Limb (tissue), 2 donors: ENCODE data around the gene SQOR.

ENCODE experiments used
- DNase-seq, 2 donors: peaks; one replicate each; pipeline ENCODE4 v3.0.0-alpha.2; 2016; ENCODE audit errors: extremely low spot score in 2 of 2

The SQOR gene

DNA sequence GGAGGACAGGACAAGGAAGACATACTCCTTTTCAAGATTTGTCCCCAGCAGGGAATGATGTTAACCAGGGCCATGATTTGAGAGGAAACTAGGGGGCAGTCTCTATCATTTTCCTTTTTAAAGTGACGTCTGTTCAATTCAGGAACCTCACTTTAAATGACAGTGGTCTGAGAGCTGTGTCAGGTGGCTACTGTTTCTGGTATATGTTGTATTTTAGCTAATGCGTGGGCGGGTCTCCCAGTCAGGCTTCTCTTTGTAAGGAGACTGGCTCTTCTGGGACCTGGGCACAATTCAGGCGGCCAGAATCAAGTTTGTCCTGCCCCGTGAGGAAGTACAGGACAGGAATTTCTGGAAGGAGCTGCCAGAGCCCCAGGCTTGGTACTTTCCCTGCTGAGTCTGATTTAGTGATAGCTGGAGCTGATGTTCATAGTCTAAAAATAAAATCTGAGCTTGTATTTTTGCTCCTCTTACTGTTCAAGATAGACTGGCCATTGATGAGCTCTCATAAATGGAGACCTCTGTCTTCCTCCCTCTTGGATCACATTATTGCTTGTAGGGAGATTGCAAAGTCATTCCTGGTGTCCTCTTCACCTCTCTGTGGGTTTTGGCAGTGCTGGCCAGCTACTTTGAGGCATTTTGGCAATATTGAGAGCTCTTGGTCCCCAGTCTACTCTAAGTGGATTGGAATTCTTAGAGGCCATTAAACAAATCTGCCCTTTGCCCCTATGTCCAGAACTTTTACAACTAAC, 25.6 kb downstream of the SQOR start:
- DNase-seq = no peak

DNA sequence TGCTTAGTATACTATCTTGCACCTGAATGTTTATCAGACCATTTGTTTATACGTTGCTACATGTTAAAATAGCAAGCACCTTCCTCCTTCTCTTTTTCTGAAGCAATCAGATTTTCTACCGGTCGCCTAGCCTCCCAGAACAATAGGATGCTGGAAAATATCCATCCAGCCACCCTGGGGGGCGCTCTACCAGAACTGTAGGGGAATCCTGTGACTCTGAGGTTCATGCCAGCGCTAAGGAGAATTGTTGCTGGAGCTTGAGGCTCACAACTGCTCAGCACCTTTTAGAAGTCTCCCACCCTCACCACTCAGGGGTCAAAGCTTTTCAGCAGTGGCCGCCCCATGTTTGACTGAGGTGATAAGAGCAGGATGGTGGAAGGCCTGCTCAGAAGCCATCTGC, 27.5 kb downstream of the SQOR start:
- no peak for DNase-seq

DNA sequence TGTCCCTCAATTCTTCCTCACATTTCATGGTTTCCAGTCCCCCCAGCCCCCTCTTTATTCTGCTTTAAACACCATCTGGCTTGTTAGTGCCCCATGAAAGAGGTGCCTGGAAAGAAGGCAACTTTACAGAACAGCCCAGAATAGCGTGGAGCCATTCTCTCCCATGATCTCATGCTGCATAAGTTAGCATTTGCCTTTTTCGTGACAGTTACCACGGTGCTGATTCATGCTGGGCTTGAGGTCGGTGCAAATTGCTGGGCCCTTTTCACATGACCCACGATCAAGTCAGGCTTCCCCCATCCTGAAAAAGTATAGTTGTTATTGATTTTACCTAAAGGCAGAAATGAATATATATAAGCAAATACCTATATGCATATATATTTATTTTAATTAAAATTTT, 29.6 kb downstream of the SQOR start:
- no peak for DNase-seq

DNA sequence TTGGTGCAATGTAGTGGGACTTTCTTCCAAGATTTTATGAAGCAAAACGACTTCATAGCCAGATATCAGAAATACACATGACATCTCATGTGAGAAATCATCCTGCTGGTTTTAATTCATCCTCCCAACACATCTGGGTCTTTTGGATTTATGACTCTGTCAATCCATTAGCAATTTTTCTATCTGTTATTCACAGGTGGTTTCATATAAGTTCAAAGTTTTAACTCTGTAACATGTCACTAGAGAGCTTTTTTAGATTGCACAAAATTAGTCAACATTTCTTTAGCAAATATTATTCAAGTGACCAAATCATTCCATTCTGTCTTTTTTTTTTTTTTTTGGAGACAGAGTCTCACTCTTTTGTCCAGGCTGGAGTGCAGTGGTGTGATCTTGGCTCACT, 30.4 kb downstream of the SQOR start:
- no peak for DNase-seq

GRCh38 chr15:45666119-45666875, 31.5 kb downstream of the SQOR start:
- DNase-seq = no peak

- no peak for DNase-seq
Measured at GRCh38 chr15:45667002-45667401, 32.2 kb downstream of the SQOR start.

- no peak for DNase-seq
Measured at GRCh38 chr15:45668386-45668785, 33.6 kb downstream of the SQOR start.

DNA sequence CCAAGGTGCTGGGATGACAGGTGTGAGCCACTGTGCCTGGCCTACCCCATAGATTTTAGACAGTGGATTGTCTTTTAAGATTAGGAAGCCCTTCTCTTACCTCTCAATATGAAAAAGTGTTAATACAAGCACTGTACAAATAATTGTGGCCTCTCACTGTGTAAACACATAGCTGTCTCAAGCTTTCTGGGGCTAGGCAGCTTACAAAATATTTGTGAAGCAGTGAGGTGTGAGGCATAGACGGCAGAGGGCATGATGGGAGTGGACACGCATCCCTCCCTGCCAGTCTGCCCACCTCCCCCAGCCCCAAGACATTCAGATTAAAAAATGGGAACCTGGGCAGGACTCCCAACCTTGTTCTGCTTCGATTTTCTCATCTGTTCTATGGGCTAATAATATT, 34.6 kb downstream of the SQOR start:
- DNase-seq = no peak

DNA sequence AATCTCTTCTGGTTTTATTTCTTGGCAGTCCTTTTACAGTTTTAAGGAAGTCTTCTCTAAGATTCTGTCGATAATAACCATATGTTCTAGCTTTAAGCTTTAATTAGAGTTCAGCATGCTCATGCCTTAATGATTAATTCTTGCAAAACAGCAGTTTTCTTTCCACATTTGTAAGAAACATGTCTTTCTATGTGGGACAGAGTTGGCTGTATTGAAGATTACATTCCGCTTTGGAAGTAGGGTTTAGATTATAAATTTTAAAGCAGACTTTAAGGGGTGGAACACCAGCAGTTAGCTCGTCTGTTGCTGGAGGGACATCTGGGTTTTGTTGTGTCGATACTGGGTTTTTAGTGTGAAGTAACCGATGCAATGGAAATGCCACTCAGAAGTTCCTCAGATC, 35.3 kb downstream of the SQOR start:
- peak in 1 of 2 donors; percentile 13 for DNase-seq

- DNase-seq = no peak
Measured at GRCh38 chr15:45670511-45670910, 35.7 kb downstream of the SQOR start.

DNA sequence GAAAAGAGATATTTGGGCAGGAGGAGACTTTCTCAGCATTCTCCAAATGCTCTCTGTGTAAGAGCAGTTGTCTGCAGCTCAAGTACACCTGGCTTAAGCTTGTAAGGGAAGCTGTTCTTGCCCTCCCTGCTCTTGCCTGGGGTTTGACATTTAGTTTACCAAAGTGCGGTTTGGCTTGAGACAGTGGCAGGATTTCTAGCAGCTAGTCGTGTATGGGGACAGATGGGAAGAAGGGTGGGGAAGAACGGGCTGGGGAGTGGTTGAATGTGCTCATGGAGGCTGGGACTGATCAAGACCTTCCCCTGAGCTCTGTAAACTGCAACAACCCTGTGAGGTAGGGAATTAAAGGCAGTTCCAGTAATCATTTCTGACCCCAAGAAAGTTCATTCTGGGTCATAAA, 39.8 kb downstream of the SQOR start:
- no peak for DNase-seq

GRCh38 chr15:45677797-45678196, 43.0 kb downstream of the SQOR start:
- no peak for DNase-seq

GRCh38 chr15:45678459-45679178, 43.8 kb downstream of the SQOR start:
- DNase-seq = no peak

GRCh38 chr15:45684533-45684932, 49.7 kb downstream of the SQOR start:
- DNase-seq = no peak

DNA sequence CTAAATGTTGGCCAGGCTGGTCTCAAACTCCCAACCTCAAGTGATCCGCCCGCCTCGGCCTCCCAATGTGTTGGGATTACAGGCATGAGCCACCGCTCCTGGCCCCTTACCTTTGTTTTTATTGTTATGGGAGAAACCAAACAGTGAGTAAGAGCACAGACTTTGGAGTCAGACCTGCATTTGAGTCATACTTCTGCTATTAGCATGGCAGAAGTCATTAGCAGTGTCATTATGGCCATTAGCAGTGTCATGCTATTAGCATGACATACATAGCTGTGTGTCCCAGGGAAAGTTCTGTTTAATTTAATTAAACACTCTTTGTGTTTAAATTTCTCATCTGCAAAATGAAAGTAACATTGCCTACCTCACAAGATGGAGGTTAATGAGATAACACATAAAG, 54.8 kb downstream of the SQOR start:
- no peak for DNase-seq

GRCh38 chr15:45690581-45691260, 55.9 kb downstream of the SQOR start:
- no peak for DNase-seq

DNA sequence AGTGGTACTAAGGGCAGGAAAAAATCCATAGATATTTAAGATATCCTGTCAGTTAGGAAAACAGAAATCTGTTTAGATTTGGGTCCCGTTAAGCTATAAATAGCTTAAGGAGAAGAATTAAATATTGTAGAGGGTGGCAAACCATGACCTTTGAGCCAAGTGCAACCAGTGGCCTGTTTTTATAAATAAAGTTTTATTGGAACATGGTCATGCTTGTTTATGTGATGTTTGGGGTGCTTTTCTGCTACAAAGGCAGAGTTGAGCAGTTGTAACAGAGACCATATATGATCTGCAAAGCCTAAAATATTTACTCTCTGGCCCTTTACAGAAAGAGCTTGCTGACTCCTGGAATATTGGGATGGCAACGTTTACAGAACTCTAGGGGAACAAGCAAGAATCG, 66.3 kb downstream of the SQOR start:
- DNase-seq = no peak

DNA sequence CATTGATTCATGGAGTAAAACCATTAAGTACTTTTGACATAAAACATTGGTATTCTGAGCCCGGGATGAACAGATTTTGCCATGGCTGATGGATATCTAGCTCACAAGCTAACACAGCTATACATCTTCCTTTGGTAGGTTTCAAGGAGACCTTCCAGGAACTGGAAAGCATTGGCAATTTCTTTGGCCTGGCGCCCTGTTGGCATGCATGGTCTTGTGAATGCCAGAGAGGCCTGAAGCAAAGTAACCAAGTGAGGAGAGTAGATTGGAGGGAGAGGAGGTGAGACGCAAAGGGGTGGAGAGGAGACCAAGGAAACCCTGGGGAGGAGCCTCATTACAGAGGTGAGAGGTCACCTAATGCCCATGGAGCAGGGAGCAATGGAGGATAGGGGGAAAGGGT, 67.2 kb downstream of the SQOR start:
- no peak for DNase-seq

DNA sequence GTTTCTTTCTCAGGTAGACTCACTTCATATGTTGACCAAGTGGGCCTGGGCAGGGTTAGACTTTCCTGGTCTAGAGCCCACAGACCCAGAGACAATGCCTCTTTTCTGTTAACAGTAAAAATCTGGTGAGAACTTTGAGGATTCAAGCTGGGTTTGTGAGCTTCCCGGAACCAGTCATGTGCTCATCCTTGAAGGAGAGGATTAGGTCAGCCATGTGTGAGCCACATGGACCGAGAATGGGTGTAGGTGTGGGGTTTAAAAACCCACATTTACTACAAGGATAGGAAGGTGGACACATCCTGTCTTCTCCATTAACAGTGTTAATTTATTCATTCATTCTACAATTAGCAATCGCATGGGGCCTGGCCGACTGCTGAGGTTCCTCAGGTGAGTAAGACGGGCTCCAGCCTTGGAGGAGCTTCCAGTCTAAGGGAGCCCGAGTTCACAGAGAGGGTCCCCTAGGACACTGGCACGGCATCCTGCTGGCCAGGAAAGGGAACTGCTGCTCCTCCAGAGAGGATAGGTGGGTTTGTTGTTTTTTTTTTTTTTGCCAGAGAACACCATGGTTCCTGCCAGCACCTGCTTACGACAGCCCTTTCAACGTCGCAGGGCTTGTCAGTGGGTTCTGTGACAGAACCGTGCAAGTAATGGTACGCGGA, 69.0 kb downstream of the SQOR start:
- no peak for DNase-seq

DNA sequence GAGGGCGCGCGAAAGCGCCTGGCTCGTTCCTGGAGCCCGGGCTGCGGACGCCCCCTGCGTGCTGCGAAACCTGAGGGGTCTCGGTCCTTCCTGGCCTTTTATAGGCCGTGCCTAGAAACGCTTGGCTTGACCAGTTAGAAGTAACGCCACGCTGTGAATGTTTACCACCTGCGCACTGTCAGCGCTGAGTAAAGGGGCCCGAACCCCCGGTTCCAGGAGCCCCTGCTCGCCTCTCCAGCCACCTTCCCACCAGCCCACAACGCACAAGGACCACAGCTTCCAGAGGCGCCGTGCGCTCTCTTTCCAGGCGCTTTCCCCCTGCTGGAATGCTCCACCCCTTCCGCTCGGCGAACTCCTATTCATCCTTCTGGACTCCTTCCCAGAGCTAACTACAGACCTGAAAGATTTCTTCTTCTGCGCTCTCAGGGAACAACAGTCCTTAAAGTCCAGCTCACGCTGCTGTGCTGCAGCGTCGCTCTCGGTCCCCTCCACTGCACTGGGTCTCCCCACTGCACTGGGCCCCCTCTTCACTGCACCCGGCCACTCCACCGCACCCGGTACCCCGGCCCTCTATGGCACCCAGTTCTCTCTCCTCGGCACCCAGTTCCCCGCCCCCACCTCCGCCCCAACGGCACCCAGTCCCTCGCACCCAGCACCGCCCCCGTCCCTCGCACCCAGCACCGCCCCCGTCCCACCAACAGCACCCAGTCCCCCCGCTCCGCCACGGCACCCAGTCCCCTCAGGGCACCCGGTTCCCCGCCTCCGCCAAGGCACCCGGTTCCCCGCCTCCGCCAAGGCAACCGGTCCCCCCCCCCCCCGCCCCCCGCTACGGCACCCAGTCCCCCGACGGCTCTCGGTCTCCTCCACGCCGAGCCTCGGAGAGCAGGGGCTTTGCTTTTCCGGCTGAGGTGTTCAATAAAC, 69.8 kb downstream of the SQOR start:
- DNase-seq = peak in 1 of 2 donors; percentile 44
